MM.1S (cell line): ENCODE data around the gene PRRG1.

ENCODE experiments used
- DNase-seq: peaks from one replicate; pipeline ENCODE4 v3.0.0-alpha.2; 2015
- H2AFZ ChIP-seq: fragments of 300-600 bp; sonication (generic); 2 replicates; pipeline ENCODE4 v1.6.0; 2016; ENCODE audit warnings: antibody characterized with exemption, low read length
- H3F3A ChIP-seq: fragments of 300-600 bp; sonication (generic); 2 replicates; pipeline ENCODE4 v1.6.1; 2016; ENCODE audit warnings: mild to moderate bottlenecking, antibody characterized with exemption, low read length, moderate library complexity, mixed read lengths; ENCODE audit not compliant: insufficient read depth
- H3K27ac ChIP-seq: fragments of 300-600 bp; sonication (generic); 2 replicates; pipeline ENCODE4 v1.5.1; 2016; ENCODE audit warnings: mild to moderate bottlenecking, low read length
- H3K27me3 ChIP-seq: fragments of 300-600 bp; sonication (generic); replicated peaks from 2 replicates; pipeline ENCODE4 v1.6.0; 2016; ENCODE audit warnings: low read length; ENCODE audit not compliant: insufficient read depth
- H3K36me3 ChIP-seq: fragments of 300-600 bp; sonication (generic); replicated peaks from 2 replicates; pipeline ENCODE4 v1.6.1; 2016; ENCODE audit warnings: mild to moderate bottlenecking, low read length, mixed read lengths; ENCODE audit not compliant: insufficient read depth
- H3K4me1 ChIP-seq: fragments of 300-600 bp; sonication (generic); 2 replicates; pipeline ENCODE4 v1.6.1; 2016; ENCODE audit warnings: low read length, mixed read lengths
- H3K4me2 ChIP-seq: fragments of 300-600 bp; sonication (generic); 2 replicates; pipeline ENCODE4 v1.6.0; 2016; ENCODE audit warnings: low read depth, low read length
- H3K4me3 ChIP-seq: fragments of 300-600 bp; sonication (generic); 2 replicates; pipeline ENCODE4 v1.5.1; 2016; ENCODE audit warnings: low read length, mixed read lengths
- H3K79me2 ChIP-seq: fragments of 300-600 bp; sonication (generic); 2 replicates; pipeline ENCODE4 v1.6.1; 2016; ENCODE audit warnings: mixed run types, low read length, mixed read lengths
- H3K9ac ChIP-seq: fragments of 300-600 bp; sonication (generic); 2 replicates; pipeline ENCODE4 v1.6.1; 2016; ENCODE audit warnings: low read length, mixed read lengths
- H3K9me2 ChIP-seq: fragments of 300-600 bp; sonication (generic); replicated peaks from 2 replicates; pipeline ENCODE4 v1.6.1; 2016; ENCODE audit warnings: mild to moderate bottlenecking, low read length, mixed read lengths; ENCODE audit not compliant: insufficient read depth
- H3K9me3 ChIP-seq: fragments of 300-600 bp; sonication (generic); replicated peaks from 2 replicates; pipeline ENCODE4 v1.6.1; 2016; ENCODE audit warnings: mild to moderate bottlenecking, low read length, mixed read lengths; ENCODE audit not compliant: insufficient read depth
- H4K20me1 ChIP-seq: fragments of 300-600 bp; sonication (generic); 2 replicates; pipeline ENCODE4 v1.6.1; 2016; ENCODE audit warnings: mild to moderate bottlenecking, low read length, moderate library complexity, mixed read lengths; ENCODE audit not compliant: insufficient read depth
- CTCF ChIP-seq: fragments of 300-600 bp; sonication (generic); IDR thresholded peaks from 2 replicates; pipeline ENCODE4 v1.5.1; 2016; ENCODE audit warnings: antibody characterized with exemption, low read length, mixed read lengths
- EZH2 ChIP-seq: fragments of 300-600 bp; sonication (generic); optimal IDR thresholded peaks from 2 replicates; pipeline ENCODE3; 2017; ENCODE audit warnings: low read depth, mild to moderate bottlenecking, antibody characterized with exemption, low read length, mixed read lengths
- EZH2phosphoT487 ChIP-seq: fragments of 300-600 bp; sonication (generic); IDR thresholded peaks from 2 replicates; pipeline ENCODE4 v1.6.1; 2018; ENCODE audit warnings: antibody characterized with exemption, low read length

The PRRG1 gene

GRCh38 chrX:37347420-37347819, 1.7 kb upstream of the PRRG1 start:
- Histone ChIP-seq H3K9me3 (no peaks in the 10 kb centered on the region), H3K9me2 (no peaks in the 10 kb centered on the region), H4K20me1 (no peaks in the 10 kb centered on the region), H2AFZ (no peak overlapping the region), H3F3A (no peaks in the 10 kb centered on the region), H3K4me3 (no peak overlapping the region), H3K27me3 (no peaks in the 10 kb centered on the region), H3K36me3 (no peaks in the 10 kb centered on the region), H3K4me2 (no peak overlapping the region), H3K4me1 (no peaks in the 10 kb centered on the region), H3K27ac (no peak overlapping the region), H3K9ac (no peak overlapping the region), H3K79me2 (no peaks in the 10 kb centered on the region)
- TF ChIP-seq EZH2 (no peak), CTCF (no peak), EZH2phosphoT487 (no peak)
- DNase-seq, result no peak

- Histone ChIP-seq H4K20me1 (no peaks in the 10 kb centered on the region), H3K79me2 (no peaks in the 10 kb centered on the region), H3K27ac (no peak overlapping the region), H3K27me3 (no peaks in the 10 kb centered on the region), H3K9me3 (no peaks in the 10 kb centered on the region), H3K4me3 (no peak overlapping the region), H3K9me2 (no peaks in the 10 kb centered on the region), H3K9ac (no peak overlapping the region), H2AFZ (no peak overlapping the region), H3F3A (no peaks in the 10 kb centered on the region), H3K4me1 (no peaks in the 10 kb centered on the region), H3K36me3 (no peaks in the 10 kb centered on the region), H3K4me2 (0 out of 2 replicates have a peak overlapping the region, but pooled peaks have one; percentile 12)
- no peak for TF ChIP-seq EZH2phosphoT487
- TF ChIP-seq CTCF, result no peak
- TF ChIP-seq EZH2, result no peak
- no peak for DNase-seq
Observed at GRCh38 chrX:37348231-37348970, 763 bp upstream of the PRRG1 start.

- H3K9me2 ChIP-seq, result no peaks in the 10 kb centered on the region
- H3K4me2 ChIP-seq, result 0 out of 2 replicates have a peak overlapping the region, but pooled peaks have one; percentile 12
- H3K27me3 ChIP-seq, result no peaks in the 10 kb centered on the region
- H3K9ac ChIP-seq, result no peak overlapping the region
- no peaks in the 10 kb centered on the region for H3F3A ChIP-seq
- H3K9me3 ChIP-seq, result no peaks in the 10 kb centered on the region
- H2AFZ ChIP-seq, result no peak overlapping the region
- no peak overlapping the region for H3K4me3 ChIP-seq
- no peak overlapping the region for H3K27ac ChIP-seq
- H3K79me2 ChIP-seq, result no peaks in the 10 kb centered on the region
- no peaks in the 10 kb centered on the region for H4K20me1 ChIP-seq
- H3K36me3 ChIP-seq, result no peaks in the 10 kb centered on the region
- no peaks in the 10 kb centered on the region for H3K4me1 ChIP-seq
- TF ChIP-seq EZH2phosphoT487, result no peak
- TF ChIP-seq EZH2, result no peak
- DNase-seq, result no peak
Observed at GRCh38 chrX:37348971-37349220, 268 bp upstream of the PRRG1 start.

- H3K4me3 ChIP-seq, result no peak overlapping the region
- DNase-seq, result no peak
Observed at GRCh38 chrX:37350034-37350365, 836 bp downstream of the PRRG1 start.

More at GRCh38 chrX:37350034-37350365, 836 bp downstream of the PRRG1 start:
- Histone ChIP-seq H3K79me2 (no peaks in the 10 kb centered on the region), H3K9ac (no peak overlapping the region), H3K4me2 (no peak overlapping the region), H4K20me1 (no peaks in the 10 kb centered on the region), H3K9me3 (no peaks in the 10 kb centered on the region), H3K27ac (no peak overlapping the region), H3K36me3 (no peaks in the 10 kb centered on the region), H3K27me3 (no peaks in the 10 kb centered on the region), H2AFZ (no peak overlapping the region), H3K9me2 (no peaks in the 10 kb centered on the region), H3F3A (no peaks in the 10 kb centered on the region), H3K4me1 (no peaks in the 10 kb centered on the region)
- no peak for TF ChIP-seq EZH2
- no peak for TF ChIP-seq CTCF
